H1 (cell line): ENCODE data around the gene ZNF728. TPM values are rescaled to one million over a fixed set of nuclear protein-coding genes. Genes with fewer than 3 reads are reported as not detected.

Experiments
- CHD7 ChIP-seq: fragments of 300-600 bp; sonication (generic); IDR thresholded peaks from 2 replicates; pipeline ENCODE4 v1.7.1; 2012; ENCODE audit warnings: low read length, moderate library complexity, mild to moderate bottlenecking, inconsistent platforms; ENCODE audit not compliant: insufficient replicate concordance
- GABPA ChIP-seq: IDR thresholded peaks from 2 replicates; pipeline ENCODE4 v1.6.1; 2011; ENCODE audit warnings: mild to moderate bottlenecking, low read length, moderate library complexity, borderline replicate concordance; ENCODE audit not compliant: insufficient read depth
- HDAC2 ChIP-seq, 2 experiments: fragments of 300-600 bp in 1 of 2; sonication (generic) in 1 of 2; IDR thresholded peaks; 2 replicates each; pipeline ENCODE4 v1.6.1; 2011 to 2012; ENCODE audit warnings: low read depth in 2 of 2, low read length in 2 of 2, mild to moderate bottlenecking in 2 of 2, moderate library complexity in 2 of 2, borderline replicate concordance in 1 of 2, inconsistent platforms in 1 of 2
- HDAC6 ChIP-seq: IDR thresholded peaks from one replicate; pipeline ENCODE4 v1.7.1; 2012; ENCODE audit warnings: low read depth, mild to moderate bottlenecking, inconsistent platforms, low read length, moderate library complexity
- KDM5A ChIP-seq: fragments of 200-600 bp; IDR thresholded peaks from 2 replicates; pipeline ENCODE4 v1.7.1; 2012; ENCODE audit warnings: mild to moderate bottlenecking, low read length, inconsistent platforms, mixed read lengths
- MAX ChIP-seq: IDR thresholded peaks from 2 replicates; pipeline ENCODE4 v1.6.1; 2012; ENCODE audit warnings: inconsistent platforms
- RXRA ChIP-seq: IDR thresholded peaks from 2 replicates; pipeline ENCODE4 v1.6.1; 2011; ENCODE audit warnings: low read depth, mild to moderate bottlenecking, low read length, moderate library complexity; ENCODE audit not compliant: insufficient read depth
- SIN3A ChIP-seq, 2 experiments: IDR thresholded peaks in 1 of 2; conservative IDR thresholded peaks in 1 of 2; 2 replicates each; pipeline ENCODE4 v1.6.1; 2011 to 2012; ENCODE audit warnings: low read length in 2 of 2, improper control_type of control experiment in 1 of 2, low read depth in 1 of 2, mild to moderate bottlenecking in 1 of 2
- TAF7 ChIP-seq: optimal IDR thresholded peaks from 2 replicates; pipeline ENCODE3; 2011; ENCODE audit warnings: low read depth, mild to moderate bottlenecking, inconsistent platforms, low read length, moderate library complexity, borderline replicate concordance
- TEAD4 ChIP-seq: IDR thresholded peaks from 2 replicates; pipeline ENCODE4 v1.6.1; 2012; ENCODE audit warnings: low read depth, low read length, inconsistent platforms, mixed read lengths
- polyA plus RNA-seq, 7 experiments: library from polyadenylated mRNA; depleted of rRNA in 3 of 7; stranded (reverse) in 5 of 7; unstranded in 2 of 7; fragments of >200 nt in 5 of 7; fragments of 200-250 nt in 2 of 7; gene quantifications; 1 replicate in 5 of 7; 2 replicates in 1 of 7; 4 replicates in 1 of 7; pipeline versions ENCODE4 v1.2.1 to v1.2.3, GENCODE V29; 2011 to 2013; ENCODE audit warnings: missing spikeins in 2 of 7, mixed read lengths in 2 of 7
- total RNA-seq: library from RNA; stranded (reverse); fragmentation: NEBNext Ultra II Directional; extraction: Animal tissue kit (Norgen Biotek cat#: 25700); gene quantifications from 2 replicates; pipeline ENCODE4 v1.2.1, GENCODE V29; 2021

ZNF728 gene
- total and polyA plus RNA-seq, 2 of the 8 experiments (the other 6 are each of a cell fraction or from before 2014, with no cell fraction given): not detected

- no peak for TF ChIP-seq CHD7
- TF ChIP-seq GABPA: no peak
- no peak for TF ChIP-seq HDAC2 (IDR thresholded peaks at IDR 0.05; ENCODE audit: borderline replicate concordance in 1 of 2, low read depth in 2 of 2, low read length in 2 of 2)
- TF ChIP-seq HDAC6: no peak
- no peak for TF ChIP-seq KDM5A
- no peak for TF ChIP-seq RXRA
- no peak for TF ChIP-seq MAX
- TF ChIP-seq SIN3A (conservative IDR thresholded peaks at IDR 0.05 in 1 of 2, IDR thresholded peaks at IDR 0.05 in 1 of 2; ENCODE audit: low read depth in 1 of 2, low read length in 2 of 2): no peak
- TF ChIP-seq TEAD4: no peak
- no peak for TF ChIP-seq TAF7
Measured at GRCh38 chr19:23052349-23052748, 49.4 kb upstream of the ZNF728 start (continued).
